Liver (tissue), 9 donors: ENCODE measurements around the gene P2RY12. TPM values are rescaled to one million over a fixed set of nuclear protein-coding genes. Genes with fewer than 3 reads are reported as not detected.

Source experiments
- DNase-seq: peaks from one replicate; pipeline ENCODE4 v3.0.0-alpha.2; 2017; ENCODE audit warnings: low spot score
- H3K27ac ChIP-seq, 2 donors: one replicate each; pipeline ENCODE4 v1.7.0; 2013; ENCODE audit warnings: inconsistent platforms in 2 of 2, low read length in 2 of 2, control low read depth in 1 of 2, low read depth in 1 of 2, mild to moderate bottlenecking in 1 of 2
- H3K27me3 ChIP-seq, 4 donors: one replicate each; pipeline versions ENCODE4 v1.6.1 to v1.7.0; 2013; ENCODE audit warnings: low read length in 3 of 4, inconsistent platforms in 1 of 4, mild to moderate bottlenecking in 1 of 4, moderate library complexity in 1 of 4; ENCODE audit not compliant: control insufficient read depth in 4 of 4, insufficient read depth in 4 of 4
- H3K36me3 ChIP-seq, 4 donors: one replicate each; pipeline versions ENCODE4 v1.6.1 to v1.7.0; 2013; ENCODE audit warnings: low read length in 3 of 4, mild to moderate bottlenecking in 3 of 4, low read depth in 1 of 4, moderate library complexity in 1 of 4; ENCODE audit not compliant: control insufficient read depth in 4 of 4, insufficient read depth in 3 of 4
- H3K4me1 ChIP-seq, 4 donors: one replicate each; pipeline versions ENCODE4 v1.6.1 to v1.7.0; 2013; ENCODE audit warnings: low read length in 3 of 4, mild to moderate bottlenecking in 3 of 4, moderate library complexity in 1 of 4; ENCODE audit not compliant: control insufficient read depth in 4 of 4, insufficient read depth in 4 of 4
- H3K4me3 ChIP-seq, 3 donors: one replicate each; pipeline versions ENCODE4 v1.6.1 to v1.7.0; 2013; ENCODE audit warnings: low read length in 3 of 3, control low read depth in 1 of 3, low read depth in 1 of 3, mild to moderate bottlenecking in 1 of 3
- H3K9ac ChIP-seq, 2 donors: one replicate each; pipeline ENCODE4 v1.7.0; 2013; ENCODE audit warnings: low read length in 2 of 2, mild to moderate bottlenecking in 2 of 2, moderate library complexity in 2 of 2, control low read depth in 1 of 2, low read depth in 1 of 2
- H3K9me3 ChIP-seq, 4 donors: one replicate each; pipeline versions ENCODE4 v1.6.1 to v1.7.0; 2013; ENCODE audit warnings: low read length in 3 of 4; ENCODE audit not compliant: control insufficient read depth in 4 of 4
- ATF3 ChIP-seq: IDR thresholded peaks from 2 replicates; pipeline ENCODE4 v1.6.1; 2016; ENCODE audit warnings: antibody characterized with exemption
- CTCF ChIP-seq: fragments of 150-350 bp; IDR thresholded peaks from 2 replicates; pipeline ENCODE4 v1.5.1; 2017; ENCODE audit warnings: improper control_type of control experiment, low read depth, low read length; ENCODE audit not compliant: missing input control
- EGR1 ChIP-seq, 2 donors: IDR thresholded peaks; 2 replicates each; pipeline ENCODE4 v1.6.1; 2016 to 2018; ENCODE audit warnings: antibody characterized with exemption in 2 of 2, low read depth in 2 of 2
- FOXA1 ChIP-seq: IDR thresholded peaks from 2 replicates; pipeline ENCODE4 v1.6.1; 2016; ENCODE audit warnings: antibody characterized with exemption
- FOXA2 ChIP-seq: IDR thresholded peaks from 2 replicates; pipeline ENCODE4 v1.6.1; 2016; ENCODE audit warnings: antibody characterized with exemption
- GABPA ChIP-seq, 2 donors: IDR thresholded peaks in 1 of 2; conservative IDR thresholded peaks in 1 of 2; 2 replicates each; pipeline ENCODE4 v1.6.1; 2016; ENCODE audit warnings: antibody characterized with exemption in 2 of 2, mild to moderate bottlenecking in 1 of 2, moderate library complexity in 1 of 2
- HNF4A ChIP-seq, 2 donors: conservative IDR thresholded peaks; 2 replicates each; pipeline ENCODE4 v1.6.1; 2016; ENCODE audit warnings: antibody characterized with exemption in 2 of 2, mild to moderate bottlenecking in 2 of 2
- HNF4G ChIP-seq: IDR thresholded peaks from 2 replicates; pipeline ENCODE4 v1.6.1; 2016; ENCODE audit warnings: antibody characterized with exemption
- JUND ChIP-seq, 2 donors: IDR thresholded peaks; 2 replicates each; pipeline ENCODE4 v1.6.1; 2016; ENCODE audit warnings: antibody characterized with exemption in 2 of 2
- MAX ChIP-seq: IDR thresholded peaks from 2 replicates; pipeline ENCODE4 v1.6.1; 2016; ENCODE audit warnings: antibody characterized with exemption
- NR2F2 ChIP-seq: IDR thresholded peaks from 2 replicates; pipeline ENCODE4 v1.6.1; 2016; ENCODE audit warnings: antibody characterized with exemption
- RAD21 ChIP-seq, 2 donors: IDR thresholded peaks; 2 replicates each; pipeline ENCODE4 v1.6.1; 2016; ENCODE audit warnings: antibody characterized with exemption in 2 of 2, mild to moderate bottlenecking in 2 of 2
- REST ChIP-seq: IDR thresholded peaks from 2 replicates; pipeline ENCODE4 v1.6.1; 2016; ENCODE audit warnings: antibody characterized with exemption, mild to moderate bottlenecking
- RXRA ChIP-seq, 2 donors: IDR thresholded peaks; 2 replicates each; pipeline ENCODE4 v1.6.1; 2017 to 2018; ENCODE audit warnings: antibody characterized with exemption in 2 of 2, mild to moderate bottlenecking in 1 of 2
- SP1 ChIP-seq: IDR thresholded peaks from 2 replicates; pipeline ENCODE4 v1.6.1; 2018; ENCODE audit warnings: antibody characterized with exemption, mild to moderate bottlenecking
- TAF1 ChIP-seq: conservative IDR thresholded peaks from 2 replicates; pipeline ENCODE4 v1.6.1; 2016; ENCODE audit warnings: antibody characterized with exemption, mild to moderate bottlenecking
- YY1 ChIP-seq: IDR thresholded peaks from 2 replicates; pipeline ENCODE4 v1.6.1; 2016; ENCODE audit warnings: antibody characterized with exemption, mild to moderate bottlenecking
- ZBTB33 ChIP-seq: IDR thresholded peaks from 2 replicates; pipeline ENCODE4 v1.6.1; 2016; ENCODE audit warnings: antibody characterized with exemption
- WGBS: extraction: QIAGEN DNeasy Blood & Tissue Kit; methylation state at CpG from one replicate; pipeline ENCODE4 v1.1.7; 2013; 5-methylcytosine and 5-hydroxymethylcytosine counted together
- polyA plus RNA-seq, 2 donors: library from polyadenylated mRNA; stranded (reverse) in 1 of 2; unstranded in 1 of 2; fragments of 200-250 nt in 1 of 2; fragments of >200 nt in 1 of 2; fragmentation: Nextera tagmentation in 1 of 2; extraction: Ambion mirVana in 1 of 2; gene quantifications; one replicate each; pipeline versions ENCODE4 v1.2.1 to v1.2.3, GENCODE V29; 2013 to 2015
- total RNA-seq, 2 donors: library from RNA; depleted of rRNA; stranded (reverse); fragments of >200 nt; gene quantifications; one replicate each; pipeline ENCODE4 v1.2.3, GENCODE V29; 2014
- donor health status: healthy.
- donor health status: healthy.
- donor health status: healthy.
- donor health status: healthy.
- donor health status: healthy.

The P2RY12 gene
- total and polyA plus RNA-seq, 4 donors = 0.43 to 2.8 (median 1.6) TPM

- Histone ChIP-seq H3K27ac (no peak overlapping the region), H3K27me3 (no peaks in the 10 kb centered on the region), H3K4me3 (no peak overlapping the region), H3K9me3 (no peaks in the 10 kb centered on the region), H3K36me3 (no peaks in the 10 kb centered on the region), H3K9ac (no peak overlapping the region), H3K4me1 (no peaks in the 10 kb centered on the region)
- 91% methylated on average over 9 of the region's 9 CpGs for WGBS
- TF ChIP-seq FOXA1 = no peak
- TF ChIP-seq GABPA (IDR thresholded peaks at IDR 0.05 in 1 of 2, conservative IDR thresholded peaks at IDR 0.05 in 1 of 2) = no peak
- TF ChIP-seq TAF1 = no peak
- no peak for TF ChIP-seq EGR1 (IDR thresholded peaks at IDR 0.05; ENCODE audit: low read depth in 2 of 2)
- TF ChIP-seq RXRA (IDR thresholded peaks at IDR 0.05) = no peak
- no peak for TF ChIP-seq MAX
- no peak for TF ChIP-seq ZBTB33
- TF ChIP-seq REST = no peak
- no peak for TF ChIP-seq HNF4G
- TF ChIP-seq HNF4A (conservative IDR thresholded peaks at IDR 0.05) = no peak
- TF ChIP-seq FOXA2 = no peak
- TF ChIP-seq JUND (IDR thresholded peaks at IDR 0.05) = no peak
- TF ChIP-seq RAD21 (IDR thresholded peaks at IDR 0.05) = no peak
- TF ChIP-seq SP1 = no peak
- no peak for TF ChIP-seq NR2F2
- TF ChIP-seq ATF3 = no peak
- no peak for DNase-seq
Observed at GRCh38 chr3:151410891-151411559, 26.5 kb upstream of the P2RY12 start.

GRCh38 chr3:151407928-151408327 lies 23.4 kb upstream of the P2RY12 start:
- Histone ChIP-seq H3K9ac (no peak overlapping the region), H3K36me3 (no peaks in the 10 kb centered on the region), H3K27me3 (no peaks in the 10 kb centered on the region), H3K4me1 (no peaks in the 10 kb centered on the region), H3K27ac (no peak overlapping the region), H3K4me3 (no peak overlapping the region), H3K9me3 (no peaks in the 10 kb centered on the region)
- no peak for DNase-seq
- WGBS = 93% methylated on average over 2 of the region's 2 CpGs
- no peak for TF ChIP-seq JUND (IDR thresholded peaks at IDR 0.05)
- no peak for TF ChIP-seq MAX
- TF ChIP-seq RAD21 (IDR thresholded peaks at IDR 0.05) = no peak
- TF ChIP-seq EGR1 (IDR thresholded peaks at IDR 0.05; ENCODE audit: low read depth in 2 of 2) = no peak
- TF ChIP-seq HNF4G = no peak
- TF ChIP-seq YY1 = no peak
- TF ChIP-seq FOXA2 = no peak
- TF ChIP-seq SP1 = no peak
- TF ChIP-seq ATF3 = no peak
- TF ChIP-seq NR2F2 = no peak
- TF ChIP-seq CTCF = no peak
- TF ChIP-seq REST = no peak
- TF ChIP-seq RXRA (IDR thresholded peaks at IDR 0.05) = no peak
- no peak for TF ChIP-seq HNF4A (conservative IDR thresholded peaks at IDR 0.05)
